Activated naive CD8-positive, alpha-beta T cell treated with anti-CD3 and anti-CD28 coated beads, Interleukin-2, amount 10 ng/mL, durations not matched to agents 7 days and 5 days (primary cell): ENCODE measurements around the gene TSPAN7. TPM values are rescaled to one million over a fixed set of nuclear protein-coding genes. Genes with fewer than 3 reads are reported as not detected.

Experiments
- ATAC-seq: fragments of 150-1000 bp; cut with Tn5 transposase; one replicate; pipeline ENCODE4 v1.10.0; 2021; ENCODE audit warnings: low read depth, moderate library complexity
- POLR2A ChIA-PET: fragments of 350-600 bp; sonication (Branson Sonifier 250); formaldehyde crosslinking; loops from one replicate; lab custom pipeline; 2021; ENCODE audit warnings: antibody characterized with exemption; lab: Charles Lee
- DNase-seq: peaks from one replicate; pipeline ENCODE4 v3.0.0; 2021
- H3K27ac Mint-ChIP-seq: one replicate; pipeline ENCODE4 v1.8.0; 2022; ENCODE audit warnings: mild to moderate bottlenecking, mixed read lengths
- H3K27me3 Mint-ChIP-seq: one replicate; pipeline ENCODE4 v1.8.0; 2022; ENCODE audit warnings: mild to moderate bottlenecking, moderate library complexity, mixed read lengths
- H3K36me3 Mint-ChIP-seq: one replicate; pipeline ENCODE4 v1.8.0; 2021; ENCODE audit warnings: mild to moderate bottlenecking, mixed read lengths
- H3K4me1 Mint-ChIP-seq: one replicate; pipeline ENCODE4 v1.8.0; 2021; ENCODE audit warnings: mixed read lengths
- H3K4me3 Mint-ChIP-seq: one replicate; pipeline ENCODE4 v1.8.0; 2022; ENCODE audit warnings: mild to moderate bottlenecking, moderate library complexity, mixed read lengths
- H3K9me3 Mint-ChIP-seq: one replicate; pipeline ENCODE4 v1.8.0; 2021; ENCODE audit warnings: mixed read lengths
- total RNA-seq, 2 experiments: library from RNA; stranded (reverse); gene quantifications; one replicate each; pipeline ENCODE4 v1.2.3, GENCODE V29; 2021

Gene TSPAN7
- total RNA-seq, 2 experiments from 2014 or later, result not detected

DNA sequence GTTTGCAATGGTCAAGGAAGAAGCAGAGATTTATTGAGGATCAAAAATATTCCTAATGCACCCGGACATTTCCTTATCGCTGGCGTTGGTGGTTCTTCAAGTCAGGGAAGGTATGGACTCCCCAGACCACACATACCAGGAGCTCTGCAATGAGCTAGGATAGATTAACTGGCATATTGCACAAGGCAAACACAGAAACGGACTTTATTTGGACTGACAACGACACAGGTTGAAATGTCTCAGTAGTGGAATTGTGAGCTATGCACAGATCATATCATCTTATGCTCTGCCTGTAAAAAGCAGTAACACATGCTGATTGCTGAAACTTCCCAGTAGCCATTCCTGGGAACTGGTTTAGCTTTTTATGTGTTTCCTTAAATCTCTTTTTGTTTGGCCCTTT lies 1.7 kb downstream of the TSPAN7 start:
- Mint-ChIP-seq H3K4me3 (no peak overlapping the region), H3K9me3 (no peaks in the 10 kb centered on the region), H3K4me1 (peaks cover 2% of the 10 kb centered on the region), H3K36me3 (no peaks in the 10 kb centered on the region), H3K27me3 (peaks cover 21% of the 10 kb centered on the region), H3K27ac (no peak overlapping the region)
- DNase-seq (no peak), ATAC-seq (no peak)
- POLR2A ChIA-PET, result no interaction called here

GRCh38 chrX:38570396-38570795 lies 9.1 kb downstream of the TSPAN7 start:
- POLR2A ChIA-PET, result no interaction called here
- H3K27ac Mint-ChIP-seq, result no peak overlapping the region
- no peaks in the 10 kb centered on the region for H3K9me3 Mint-ChIP-seq
- ATAC-seq (no peak), DNase-seq (no peak)
- H3K4me1 Mint-ChIP-seq, result no peaks in the 10 kb centered on the region
- H3K36me3 Mint-ChIP-seq, result no peaks in the 10 kb centered on the region
- H3K4me3 Mint-ChIP-seq, result no peak overlapping the region
- H3K27me3 Mint-ChIP-seq, result peaks cover 12% of the 10 kb centered on the region

- H3K4me1 Mint-ChIP-seq, result no peaks in the 10 kb centered on the region
- POLR2A ChIA-PET, result no interaction called here
- H3K9me3 Mint-ChIP-seq, result no peaks in the 10 kb centered on the region
- DNase-seq (no peak), ATAC-seq (no peak)
- H3K27me3 Mint-ChIP-seq, result peaks cover 12% of the 10 kb centered on the region
- no peak overlapping the region for H3K4me3 Mint-ChIP-seq
- H3K36me3 Mint-ChIP-seq, result no peaks in the 10 kb centered on the region
- H3K27ac Mint-ChIP-seq, result no peak overlapping the region
Measured at GRCh38 chrX:38571058-38571457, 9.7 kb downstream of the TSPAN7 start.

- Mint-ChIP-seq H3K4me3 (no peak overlapping the region), H3K4me1 (no peaks in the 10 kb centered on the region), H3K9me3 (no peaks in the 10 kb centered on the region), H3K36me3 (no peaks in the 10 kb centered on the region), H3K27me3 (peaks cover 4% of the 10 kb centered on the region), H3K27ac (no peak overlapping the region)
- ATAC-seq (no peak), DNase-seq (no peak)
- POLR2A ChIA-PET, result no interaction called here
Measured at GRCh38 chrX:38574858-38575257, 13.5 kb downstream of the TSPAN7 start.

- Mint-ChIP-seq H3K9me3 (no peaks in the 10 kb centered on the region), H3K27me3 (peaks cover 6% of the 10 kb centered on the region), H3K4me3 (no peak overlapping the region), H3K27ac (no peak overlapping the region), H3K4me1 (no peaks in the 10 kb centered on the region), H3K36me3 (no peaks in the 10 kb centered on the region)
- POLR2A ChIA-PET, result no interaction called here
- DNase-seq (no peak), ATAC-seq (no peak)
Measured at GRCh38 chrX:38575888-38576287, 14.5 kb downstream of the TSPAN7 start.

DNA sequence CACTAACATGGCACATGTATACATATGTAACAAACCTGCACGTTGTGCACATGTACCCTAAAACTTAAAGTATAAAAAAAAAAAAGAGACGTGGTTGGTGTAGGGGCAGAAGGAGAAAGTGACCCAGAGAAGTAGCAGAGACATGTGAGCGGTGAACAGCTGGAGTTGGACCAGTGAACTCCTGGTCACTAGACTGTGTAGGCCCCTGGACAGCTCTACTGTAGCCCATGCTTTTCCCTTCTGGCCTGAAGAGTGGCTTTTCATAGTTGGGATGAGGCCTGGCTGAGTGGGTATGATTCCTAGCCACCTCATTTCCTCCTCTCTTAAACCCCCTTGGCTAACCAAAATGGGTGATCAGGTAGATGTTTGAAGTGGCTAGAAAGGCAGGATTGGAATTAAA lies 16.4 kb downstream of the TSPAN7 start:
- H3K27me3 Mint-ChIP-seq, result peaks cover 4% of the 10 kb centered on the region
- no peak overlapping the region for H3K4me3 Mint-ChIP-seq
- ATAC-seq, result no peak
- no peaks in the 10 kb centered on the region for H3K4me1 Mint-ChIP-seq
- H3K36me3 Mint-ChIP-seq, result no peaks in the 10 kb centered on the region
- no peak overlapping the region for H3K27ac Mint-ChIP-seq
- no peaks in the 10 kb centered on the region for H3K9me3 Mint-ChIP-seq
- POLR2A ChIA-PET, result no interaction called here
- DNase-seq, result no peak

DNA sequence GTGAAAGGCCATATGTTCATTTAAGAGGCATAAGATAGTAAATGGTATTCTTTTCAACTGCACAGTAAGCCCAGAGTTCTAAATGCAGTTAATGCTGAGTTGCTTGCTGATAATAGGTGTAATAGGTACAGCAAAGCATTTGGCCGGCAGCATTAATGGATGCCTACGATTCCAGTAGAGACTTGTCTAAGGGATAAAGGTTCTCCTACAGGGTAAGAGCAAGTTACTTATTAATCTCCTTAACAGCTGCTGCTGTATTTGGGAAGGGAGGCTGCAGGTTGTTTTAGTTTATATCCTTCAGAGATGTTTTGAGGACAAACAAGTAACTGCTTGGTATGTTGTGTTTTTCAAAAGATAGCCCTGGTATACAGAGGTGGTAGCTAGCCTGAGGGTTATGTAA lies 16.8 kb downstream of the TSPAN7 start:
- POLR2A ChIA-PET, result no interaction called here

DNA sequence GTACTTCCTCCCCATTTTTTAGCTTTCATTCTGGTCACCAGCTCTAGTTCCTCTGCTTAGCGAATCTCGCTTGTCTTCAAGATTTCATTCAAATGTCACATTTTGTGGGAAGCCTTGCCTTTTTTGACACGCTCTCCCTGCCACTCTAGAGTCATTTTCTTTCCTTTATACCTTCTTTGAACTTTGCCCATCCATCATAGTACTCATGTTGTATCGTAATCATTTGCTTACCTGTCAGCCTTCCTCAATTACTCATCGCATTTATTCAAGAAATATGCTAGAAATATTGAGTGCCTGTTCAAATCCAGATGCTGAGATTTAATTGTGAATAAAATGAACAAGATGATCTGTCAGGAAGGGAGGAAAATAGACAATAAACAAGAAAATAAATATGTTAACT lies 21.8 kb downstream of the TSPAN7 start:
- Mint-ChIP-seq H3K36me3 (no peaks in the 10 kb centered on the region), H3K4me1 (no peaks in the 10 kb centered on the region), H3K9me3 (no peaks in the 10 kb centered on the region), H3K27ac (no peak overlapping the region), H3K27me3 (peaks cover 4% of the 10 kb centered on the region), H3K4me3 (no peak overlapping the region)
- no peak for DNase-seq
- no peak for ATAC-seq
- POLR2A ChIA-PET, result no interaction called here

More for the DNA sequence above, 16.8 kb downstream of the TSPAN7 start:
- Mint-ChIP-seq H3K4me3 (no peak overlapping the region), H3K9me3 (no peaks in the 10 kb centered on the region), H3K36me3 (no peaks in the 10 kb centered on the region), H3K27ac (no peak overlapping the region), H3K27me3 (peaks cover 4% of the 10 kb centered on the region), H3K4me1 (no peaks in the 10 kb centered on the region)
- ATAC-seq, result no peak
- DNase-seq, result no peak

DNA sequence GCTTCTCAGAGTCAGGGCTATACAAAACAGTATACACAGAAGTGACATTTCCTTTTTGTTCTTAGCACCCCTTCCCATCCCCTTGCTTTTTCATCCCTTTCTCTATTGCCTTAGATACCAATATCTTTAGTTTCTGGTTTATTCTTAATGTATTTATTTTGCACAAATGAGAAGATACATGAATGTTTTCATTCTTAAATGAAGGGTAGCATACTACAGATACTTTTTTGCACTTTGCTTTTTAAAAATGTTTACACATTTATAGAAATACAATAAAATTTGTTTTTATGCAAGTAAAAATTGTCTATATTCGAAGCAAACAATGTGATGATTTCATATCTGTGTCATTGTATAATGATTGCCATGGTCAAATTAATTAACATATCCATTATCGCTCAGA lies 33.1 kb downstream of the TSPAN7 start:
- Mint-ChIP-seq H3K4me1 (no peaks in the 10 kb centered on the region), H3K4me3 (no peak overlapping the region), H3K9me3 (no peaks in the 10 kb centered on the region), H3K36me3 (no peaks in the 10 kb centered on the region), H3K27ac (no peak overlapping the region), H3K27me3 (peaks cover 5% of the 10 kb centered on the region)
- POLR2A ChIA-PET, result no interaction called here
- DNase-seq, result no peak
- no peak for ATAC-seq

DNA sequence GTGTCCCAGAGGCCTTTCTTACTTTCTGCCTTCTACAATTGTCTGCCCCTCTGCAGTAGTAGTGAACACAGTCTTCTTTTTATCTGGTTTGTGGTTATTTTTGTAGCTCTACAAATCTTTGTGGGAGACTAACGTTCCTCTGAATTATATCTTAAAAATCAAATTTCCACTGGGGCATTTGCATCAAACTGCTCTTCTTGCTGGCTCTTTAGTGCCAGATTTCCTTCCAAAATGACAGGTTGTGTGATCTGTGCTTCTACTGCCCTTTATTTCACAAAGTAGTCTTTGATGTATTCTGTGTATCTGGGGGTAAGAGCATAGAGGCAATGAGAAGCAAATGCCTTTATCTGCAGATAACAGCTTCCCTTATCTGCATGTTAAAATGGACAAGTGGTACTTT lies 34.5 kb downstream of the TSPAN7 start:
- no peaks in the 10 kb centered on the region for H3K36me3 Mint-ChIP-seq
- H3K4me1 Mint-ChIP-seq, result no peaks in the 10 kb centered on the region
- no peaks in the 10 kb centered on the region for H3K9me3 Mint-ChIP-seq
- POLR2A ChIA-PET, result no interaction called here
- ATAC-seq (no peak), DNase-seq (no peak)
- no peak overlapping the region for H3K27ac Mint-ChIP-seq
- H3K4me3 Mint-ChIP-seq, result no peak overlapping the region
- no peaks in the 10 kb centered on the region for H3K27me3 Mint-ChIP-seq

GRCh38 chrX:38596939-38597338 lies 35.6 kb downstream of the TSPAN7 start:
- ATAC-seq (no peak), DNase-seq (no peak)
- Mint-ChIP-seq H3K36me3 (no peaks in the 10 kb centered on the region), H3K4me3 (no peak overlapping the region), H3K27me3 (no peaks in the 10 kb centered on the region), H3K27ac (no peak overlapping the region), H3K9me3 (no peaks in the 10 kb centered on the region), H3K4me1 (no peaks in the 10 kb centered on the region)
- POLR2A ChIA-PET, result no interaction called here

DNA sequence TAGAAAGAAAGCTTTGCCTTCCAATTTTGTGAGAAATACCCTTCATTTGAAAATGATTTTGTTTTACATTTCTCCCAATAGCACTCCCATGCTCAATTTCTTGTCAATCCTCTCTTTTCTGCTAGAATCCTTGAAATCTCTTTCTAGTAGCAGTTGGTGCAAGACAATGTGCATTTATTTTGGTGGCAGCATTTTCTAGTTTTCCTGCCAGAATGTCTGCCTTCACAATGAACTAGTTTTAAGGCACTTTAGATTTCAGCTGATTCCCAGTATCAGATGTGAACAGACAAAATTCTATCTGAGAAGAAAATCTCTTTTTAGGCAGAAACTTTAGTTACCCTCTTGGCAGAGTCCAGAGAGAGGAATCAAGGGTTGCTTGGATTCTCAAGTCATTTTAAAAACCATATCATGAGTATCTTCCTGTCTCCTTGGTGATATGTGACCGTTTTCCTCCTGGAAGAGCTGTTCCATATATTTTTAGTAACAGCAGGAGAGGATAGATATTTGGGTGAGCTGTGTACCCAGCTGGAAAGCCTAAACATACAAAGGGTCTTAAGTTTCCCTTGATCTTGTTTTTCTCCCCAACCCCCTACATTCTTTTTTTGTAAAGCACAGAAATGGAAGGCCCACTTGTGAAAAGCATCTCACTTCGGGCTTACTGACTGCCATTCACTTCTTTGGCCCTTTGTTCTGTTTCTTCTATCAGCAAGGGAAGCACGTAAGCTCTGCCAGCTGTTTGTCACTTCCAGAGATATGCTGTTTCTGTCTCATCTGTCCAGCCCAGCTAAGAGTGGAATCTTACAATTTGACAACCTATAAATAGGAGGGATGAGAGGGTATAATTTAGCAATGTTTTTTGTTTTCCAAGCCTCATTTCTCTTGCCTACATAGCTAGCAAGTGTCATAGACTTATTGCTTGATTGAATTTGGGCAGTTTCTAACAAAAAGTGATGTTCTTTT lies 38.7 kb downstream of the TSPAN7 start:
- POLR2A ChIA-PET, result no interaction called here
- no peak for ATAC-seq
- Mint-ChIP-seq H3K4me3 (no peak overlapping the region), H3K9me3 (no peaks in the 10 kb centered on the region), H3K4me1 (no peaks in the 10 kb centered on the region), H3K36me3 (no peaks in the 10 kb centered on the region), H3K27ac (no peak overlapping the region), H3K27me3 (no peaks in the 10 kb centered on the region)
- DNase-seq, result no peak

DNA sequence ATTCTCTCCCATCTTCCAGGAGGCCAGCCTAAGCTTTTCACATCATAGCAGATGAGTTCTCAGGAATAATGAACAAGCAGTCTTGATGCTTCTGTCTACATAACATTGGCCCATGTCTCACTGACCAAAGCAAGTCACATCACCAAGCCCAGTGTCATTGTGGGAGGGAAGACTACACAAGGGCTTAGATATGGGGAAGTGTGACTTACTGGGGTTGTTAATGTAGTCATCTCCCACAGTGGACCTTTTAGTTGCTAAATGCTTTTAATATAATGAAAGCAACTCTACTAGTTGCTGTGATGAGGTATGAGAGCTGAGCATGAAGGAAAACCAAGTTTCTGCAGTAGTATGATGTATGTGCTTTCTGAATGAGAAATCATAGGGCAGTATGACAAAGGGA lies 40.5 kb downstream of the TSPAN7 start:
- no peak for ATAC-seq
- Mint-ChIP-seq H3K4me3 (no peak overlapping the region), H3K4me1 (no peaks in the 10 kb centered on the region), H3K36me3 (no peaks in the 10 kb centered on the region), H3K27ac (no peak overlapping the region), H3K27me3 (peaks cover under 1% of the 10 kb centered on the region), H3K9me3 (no peaks in the 10 kb centered on the region)
- DNase-seq, result no peak
- POLR2A ChIA-PET, result no interaction called here

- POLR2A ChIA-PET, result no interaction called here
- no peak for ATAC-seq
Measured at GRCh38 chrX:38606821-38607220, 45.5 kb downstream of the TSPAN7 start.

More at GRCh38 chrX:38606821-38607220, 45.5 kb downstream of the TSPAN7 start:
- no peaks in the 10 kb centered on the region for H3K36me3 Mint-ChIP-seq
- no peak overlapping the region for H3K27ac Mint-ChIP-seq
- peaks cover 15% of the 10 kb centered on the region for H3K27me3 Mint-ChIP-seq
- no peak overlapping the region for H3K4me3 Mint-ChIP-seq
- DNase-seq, result no peak
- H3K9me3 Mint-ChIP-seq, result no peaks in the 10 kb centered on the region
- no peaks in the 10 kb centered on the region for H3K4me1 Mint-ChIP-seq
